Esophagus mucosa (tissue), 1 donor: ENCODE measurements around the gene CNTN4. TPM values are rescaled to one million over a fixed set of nuclear protein-coding genes. Genes with fewer than 3 reads are reported as not detected.
"Not testable (repeated sequence)": the region's sequence is repeated elsewhere in the genome, so short reads cannot be mapped to it uniquely, and the experiment has no call there.

Experiments used
- ATAC-seq: fragments of 200-7000 bp; cut with Tn5 transposase; one replicate; pipeline ENCODE4 v1.9.1; 2020
- total RNA-seq: library from RNA; stranded (reverse); gene quantifications from one replicate; pipeline ENCODE4 v1.2.4, GENCODE V29; 2023
- donor health status: DM: yes; HTN: yes; CAD: no.

CNTN4 gene
- total RNA-seq, 1 donor from 2014 or later: 0.68 TPM

DNA sequence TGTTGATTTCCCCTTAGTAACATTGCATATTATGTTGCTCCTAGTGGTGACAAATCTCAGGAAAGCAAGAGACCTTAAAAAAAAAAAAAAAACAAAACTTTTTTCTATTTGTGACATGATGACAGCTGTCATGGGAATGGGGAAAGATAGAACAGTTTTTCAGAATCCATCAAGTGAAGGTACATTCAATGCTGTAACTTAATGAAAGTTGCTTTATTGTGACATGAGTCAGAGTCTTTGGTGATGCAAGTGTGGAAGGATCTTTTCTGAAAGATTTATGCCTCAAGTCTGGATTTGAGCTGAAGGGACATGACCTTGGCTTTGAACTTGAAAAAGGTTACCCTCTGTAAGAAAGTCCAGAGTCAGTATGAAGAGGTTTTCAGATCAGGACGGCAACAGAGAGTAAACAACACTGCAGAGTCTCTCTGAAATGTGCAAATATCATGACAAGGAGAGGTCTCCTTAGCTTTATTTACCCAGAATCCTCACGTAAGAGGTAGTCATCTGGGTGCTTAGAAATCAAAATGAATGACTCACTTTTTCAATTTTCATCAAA lies 424.7 kb downstream of the CNTN4 start:
- ATAC-seq: no peak

DNA sequence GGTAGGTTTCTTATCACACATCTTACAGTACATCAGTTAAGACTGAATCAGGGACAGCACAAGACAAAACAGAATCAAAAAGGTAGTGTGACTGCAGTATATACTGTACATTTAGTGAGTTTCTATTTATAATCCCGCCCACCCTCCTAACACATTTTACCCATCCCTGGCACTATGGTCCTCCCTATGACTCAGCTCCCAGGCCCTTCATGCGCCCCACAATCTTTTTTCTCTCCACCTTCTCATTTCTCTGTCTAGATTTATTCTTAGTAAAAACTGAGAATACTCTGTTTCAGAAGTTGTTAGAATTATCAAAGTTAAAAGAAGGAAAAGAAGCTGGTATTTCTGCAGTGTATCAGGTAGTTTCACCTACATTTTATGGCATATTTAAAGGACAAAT lies 427.3 kb downstream of the CNTN4 start:
- ATAC-seq: no peak

DNA sequence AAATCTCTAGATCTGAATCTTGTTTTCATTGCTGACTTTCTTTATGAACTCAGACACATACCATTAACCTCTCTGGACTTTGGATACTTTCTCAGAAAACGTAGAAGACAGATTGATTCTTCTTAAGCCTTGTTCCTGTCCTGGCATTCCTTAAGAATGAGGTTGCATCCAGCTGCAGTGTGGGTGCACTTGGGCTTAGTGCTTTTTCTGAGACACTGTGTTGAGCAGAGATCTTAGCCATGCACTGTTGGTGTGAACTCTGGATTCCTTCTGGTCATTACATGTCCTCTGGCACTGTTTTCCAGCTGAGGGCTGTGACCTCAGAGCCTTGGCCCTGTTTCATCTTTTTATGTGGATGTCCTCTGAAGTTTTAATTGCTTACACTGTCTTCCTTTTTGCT lies 428.3 kb downstream of the CNTN4 start:
- ATAC-seq: no peak

DNA sequence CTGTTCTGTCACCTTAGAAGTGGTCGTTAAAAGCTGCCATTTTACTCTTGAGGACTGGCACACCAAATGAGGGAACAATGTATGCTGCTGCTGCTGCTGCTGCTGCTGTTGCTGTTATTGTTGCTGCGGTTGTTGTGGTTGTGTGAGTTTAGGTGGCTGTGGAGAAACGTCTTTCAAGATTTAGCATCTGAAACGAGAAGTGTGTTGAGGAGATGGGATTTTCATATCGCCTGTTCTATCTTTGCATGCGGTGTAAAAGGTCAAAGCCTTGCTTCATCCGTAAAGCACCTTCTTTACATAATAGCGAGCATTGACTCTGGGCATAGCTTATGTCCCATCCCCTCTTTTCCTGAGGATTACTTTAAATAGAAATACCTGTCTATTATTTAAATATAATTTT lies 428.7 kb downstream of the CNTN4 start:
- ATAC-seq: not testable (repeated sequence)

DNA sequence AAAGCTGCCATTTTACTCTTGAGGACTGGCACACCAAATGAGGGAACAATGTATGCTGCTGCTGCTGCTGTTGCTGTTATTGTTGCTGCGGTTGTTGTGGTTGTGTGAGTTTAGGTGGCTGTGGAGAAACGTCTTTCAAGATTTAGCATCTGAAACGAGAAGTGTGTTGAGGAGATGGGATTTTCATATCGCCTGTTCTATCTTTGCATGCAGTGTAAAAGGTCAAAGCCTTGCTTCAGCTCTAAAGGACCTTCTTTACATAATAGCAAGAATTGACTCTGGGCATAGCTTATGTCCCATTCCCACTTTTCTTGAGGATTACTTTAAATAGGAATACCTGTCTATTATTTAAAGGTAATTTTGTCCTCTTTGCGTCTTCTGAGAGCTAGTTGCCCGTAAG lies 436.1 kb downstream of the CNTN4 start:
- ATAC-seq: not testable (repeated sequence)

DNA sequence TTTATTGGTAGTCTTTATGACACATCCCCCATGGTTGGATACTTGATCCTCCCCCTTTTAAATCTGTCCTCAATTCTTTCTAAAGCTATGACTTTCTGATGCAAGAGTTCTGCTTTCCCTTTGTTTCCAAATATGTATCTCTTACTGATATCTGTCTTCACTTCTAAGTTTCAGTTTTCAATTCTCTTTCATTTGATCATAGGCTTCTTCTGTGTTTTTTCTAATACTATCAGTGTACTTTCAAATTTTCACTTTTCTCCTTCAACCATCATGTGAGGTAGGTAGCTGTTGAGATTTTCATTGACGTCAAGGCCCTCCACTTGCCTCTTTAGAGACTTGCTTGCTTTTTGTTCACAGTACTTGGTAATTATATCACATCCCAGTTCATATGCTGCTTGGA lies 436.5 kb downstream of the CNTN4 start:
- no peak for ATAC-seq

DNA sequence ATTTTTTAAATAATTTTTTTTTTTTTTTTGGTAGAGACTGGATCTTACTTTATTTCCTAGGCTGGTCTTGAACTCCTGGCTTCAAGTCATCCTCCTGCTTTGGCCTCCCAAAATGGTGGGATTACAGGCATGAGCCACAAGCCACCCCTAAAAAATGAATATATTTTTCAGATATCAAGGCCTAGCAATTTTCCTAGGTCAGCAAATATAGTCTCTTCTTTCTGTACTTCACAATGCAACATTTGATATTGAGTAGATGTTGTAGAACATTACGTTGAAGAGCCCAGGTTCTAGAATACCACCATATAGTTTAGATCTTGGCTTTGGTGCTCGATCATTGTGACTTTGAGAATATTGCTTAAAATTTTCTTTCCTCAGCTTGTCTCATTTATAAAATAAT lies 437.9 kb downstream of the CNTN4 start:
- no peak for ATAC-seq

DNA sequence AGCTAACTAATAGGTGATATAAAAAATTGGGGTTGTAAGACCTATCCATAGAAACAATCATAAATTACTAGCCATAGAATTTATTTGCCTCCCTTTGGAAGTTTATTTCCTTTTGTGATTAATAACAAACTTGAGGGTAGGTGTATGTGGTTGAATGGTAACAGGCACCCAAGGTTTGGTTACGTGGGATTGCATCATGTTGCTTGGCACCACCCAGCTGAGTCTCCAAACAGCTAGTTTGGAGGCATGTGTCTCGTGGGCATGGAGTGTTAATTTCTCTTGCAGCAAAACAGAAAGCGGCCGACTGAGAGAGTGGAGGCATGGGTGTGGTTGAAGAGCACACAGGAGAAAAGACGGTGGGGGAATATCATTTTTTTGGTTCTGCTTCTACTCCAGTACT lies 441.4 kb downstream of the CNTN4 start:
- no peak for ATAC-seq

DNA sequence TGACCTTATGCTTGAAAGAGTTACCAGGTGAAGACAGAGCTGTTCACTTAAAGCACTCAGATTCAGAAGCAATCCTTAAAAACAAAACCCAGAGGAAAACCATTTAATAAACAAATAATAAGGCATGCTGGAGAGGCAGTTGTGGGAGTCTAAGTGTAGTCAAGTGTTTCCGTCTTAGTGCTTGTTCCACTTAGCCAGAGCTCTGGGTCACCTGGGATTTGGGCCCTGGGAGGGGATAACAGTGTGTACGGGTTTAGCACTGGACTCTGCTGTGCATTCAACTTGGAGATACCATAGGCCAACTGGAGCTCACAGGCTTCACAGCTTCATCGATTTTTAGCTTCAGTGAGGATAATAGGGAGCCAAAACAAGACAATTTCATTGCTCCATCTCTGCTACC lies 444.6 kb downstream of the CNTN4 start:
- ATAC-seq: no peak

DNA sequence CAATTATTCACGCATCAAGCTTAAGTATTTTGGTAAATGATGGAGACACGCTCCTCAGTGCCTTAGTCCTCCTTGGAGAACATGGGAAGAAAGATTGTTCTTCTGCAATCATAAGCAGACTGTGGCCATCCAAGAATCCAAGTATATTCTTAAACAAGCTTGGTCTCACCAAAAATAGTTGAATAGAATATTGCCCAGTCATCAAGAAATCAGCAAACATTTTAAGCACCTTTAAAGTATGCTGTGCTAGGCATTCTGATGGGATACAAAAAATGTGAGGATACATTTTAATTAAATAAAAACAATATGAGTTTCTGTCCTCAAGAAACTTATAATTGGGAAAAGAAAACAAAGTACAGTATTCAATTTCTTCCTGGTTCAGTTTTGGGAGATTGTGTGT lies 445.5 kb downstream of the CNTN4 start:
- no peak for ATAC-seq

DNA sequence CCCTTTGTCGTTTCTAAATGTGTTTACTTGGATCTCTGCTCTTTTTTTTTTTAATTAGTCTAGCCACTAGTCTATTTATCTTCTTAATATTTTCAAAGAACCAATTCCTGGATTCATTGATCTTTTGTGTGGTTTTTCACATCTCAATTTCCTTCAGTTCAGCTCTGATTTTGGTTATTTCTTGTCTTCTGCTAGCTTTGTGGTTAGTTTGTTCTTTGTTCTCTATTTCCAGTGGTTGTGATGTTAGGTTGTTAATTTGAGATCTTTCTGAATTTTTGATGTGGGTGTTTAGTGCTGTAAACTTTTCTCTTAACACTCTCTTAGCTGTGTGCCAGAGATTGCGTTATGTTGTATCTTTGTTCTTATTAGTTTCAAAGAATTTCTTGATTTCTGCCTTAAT lies 446.1 kb downstream of the CNTN4 start:
- no peak for ATAC-seq

DNA sequence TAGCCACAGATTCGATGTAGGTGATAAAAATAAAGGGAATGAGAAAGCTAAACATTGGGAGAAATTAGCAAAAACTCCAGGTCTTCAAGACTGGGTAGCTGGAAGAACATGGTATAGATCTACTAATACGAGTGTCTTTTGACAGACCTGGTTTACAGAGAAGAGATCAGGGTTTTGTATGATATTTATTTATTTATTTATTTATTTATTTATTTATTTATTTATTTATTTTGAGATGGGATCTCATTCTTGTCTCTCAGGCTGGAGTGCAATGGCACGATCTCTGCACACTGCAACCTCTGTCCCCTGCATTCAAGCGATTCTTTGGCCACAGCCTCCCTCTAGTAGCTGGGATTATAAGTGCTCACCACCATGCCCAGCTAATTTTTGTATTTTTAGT lies 448.4 kb downstream of the CNTN4 start:
- no peak for ATAC-seq

DNA sequence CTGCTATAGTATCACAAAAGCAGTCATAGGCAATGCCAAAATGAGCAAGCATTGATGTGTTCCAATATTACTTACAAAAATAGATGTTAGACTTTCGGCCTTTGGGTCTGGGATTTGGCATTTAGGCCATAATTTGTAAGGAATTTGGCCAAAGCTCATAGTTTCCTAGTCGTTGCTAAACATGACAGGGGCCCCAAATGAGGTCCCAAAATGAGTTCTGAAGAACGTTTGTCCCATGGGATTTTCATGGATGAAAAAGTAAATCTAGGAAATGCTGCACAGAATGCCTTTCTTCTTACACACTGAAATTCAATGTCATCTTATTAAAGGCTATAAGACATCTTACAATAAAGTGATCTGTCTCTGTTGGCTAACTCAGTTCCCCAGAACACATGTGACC lies 456.0 kb downstream of the CNTN4 start:
- no peak for ATAC-seq

DNA sequence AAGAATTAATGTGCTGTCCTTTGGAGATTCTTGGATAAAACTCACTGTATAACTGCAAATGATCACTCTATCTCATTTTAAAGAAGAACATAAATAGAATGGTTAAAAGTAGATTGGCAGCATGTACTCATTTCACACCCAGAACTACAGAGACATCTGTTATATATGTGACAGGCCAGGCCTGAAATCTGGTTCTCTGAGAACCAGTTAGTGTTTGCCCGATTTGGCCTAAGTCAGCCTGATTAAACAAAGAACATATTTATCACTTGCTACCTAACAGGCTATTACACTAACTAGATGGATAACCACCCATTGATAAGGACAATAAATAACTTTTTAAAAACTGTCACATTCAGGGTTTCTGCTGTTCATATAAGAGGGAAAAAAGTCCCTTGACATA lies 460.1 kb downstream of the CNTN4 start:
- no peak for ATAC-seq

DNA sequence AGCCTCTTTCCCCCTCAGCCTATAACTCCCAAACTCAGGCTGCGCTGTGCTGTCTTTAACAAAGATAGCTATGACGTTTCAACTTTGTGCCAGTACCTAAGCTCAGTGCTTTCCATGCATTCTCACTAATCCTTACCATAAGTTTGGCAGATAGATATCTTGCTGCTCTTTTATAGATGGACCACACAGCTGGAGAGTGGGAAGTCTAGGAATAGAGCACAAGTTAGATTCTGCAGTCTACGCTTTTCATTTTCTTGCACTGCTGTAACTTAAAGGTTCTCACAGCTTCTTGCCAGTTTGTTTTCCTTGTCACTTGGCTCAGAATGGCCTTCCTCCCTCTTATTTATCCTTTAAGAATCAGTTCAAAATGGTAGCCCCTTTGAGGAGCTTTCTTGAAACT lies 468.8 kb downstream of the CNTN4 start:
- no peak for ATAC-seq

DNA sequence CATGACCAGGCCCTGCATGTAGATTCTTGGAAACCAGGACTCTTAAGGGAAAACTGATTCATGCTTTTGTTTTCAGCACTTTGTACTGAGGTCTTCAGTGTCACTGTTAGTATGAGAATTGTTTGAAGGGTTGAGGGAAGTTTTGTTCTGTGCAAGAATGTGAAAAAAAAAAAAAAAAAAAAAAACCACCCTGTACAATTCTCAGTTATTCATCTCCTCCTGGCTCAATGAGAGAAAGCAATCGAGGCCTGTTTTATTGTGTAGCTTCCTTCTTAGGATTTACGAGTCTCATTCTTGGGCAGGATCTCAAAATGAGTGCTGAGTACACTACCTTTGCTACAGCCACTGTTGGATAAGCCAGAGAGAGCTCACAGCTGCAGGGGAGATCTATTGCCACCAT lies 469.5 kb downstream of the CNTN4 start:
- no peak for ATAC-seq

DNA sequence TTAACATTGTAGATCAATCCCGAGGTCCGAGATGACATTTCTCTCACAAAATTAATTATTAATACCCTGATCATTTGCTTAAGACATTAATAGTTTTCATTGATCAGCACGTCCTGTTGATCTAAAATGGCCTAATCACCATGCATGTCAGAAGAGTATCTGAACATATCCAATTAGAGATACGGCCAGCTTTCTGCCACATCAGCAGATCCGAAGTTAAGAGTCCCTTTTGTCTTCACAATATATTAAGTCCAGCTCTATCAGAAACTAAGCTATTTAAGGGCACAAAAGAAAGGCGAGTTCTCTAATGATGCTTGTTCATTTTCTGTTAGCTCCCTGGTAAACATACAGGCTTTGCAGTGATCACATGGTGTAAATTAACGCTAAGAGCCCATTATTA lies 470.3 kb downstream of the CNTN4 start:
- no peak for ATAC-seq

DNA sequence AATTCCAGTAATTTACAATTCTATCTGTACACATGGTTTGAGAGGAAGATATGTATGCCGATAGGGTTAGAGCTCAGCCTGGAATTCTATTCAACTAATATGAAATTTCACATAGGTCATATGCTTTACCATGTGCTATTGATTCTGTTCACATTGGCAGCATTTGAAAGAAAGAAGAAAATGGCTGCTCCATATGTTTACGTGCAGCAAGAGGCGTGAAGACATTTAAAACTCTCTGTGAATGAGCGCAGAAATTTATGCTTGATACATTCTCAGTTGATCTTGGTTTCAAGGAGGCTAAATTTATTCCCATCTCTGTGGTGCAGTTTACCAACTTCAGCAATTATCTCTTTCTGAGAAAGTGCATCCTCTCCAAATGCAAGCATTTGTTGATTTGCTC lies 478.9 kb downstream of the CNTN4 start:
- ATAC-seq: no peak

DNA sequence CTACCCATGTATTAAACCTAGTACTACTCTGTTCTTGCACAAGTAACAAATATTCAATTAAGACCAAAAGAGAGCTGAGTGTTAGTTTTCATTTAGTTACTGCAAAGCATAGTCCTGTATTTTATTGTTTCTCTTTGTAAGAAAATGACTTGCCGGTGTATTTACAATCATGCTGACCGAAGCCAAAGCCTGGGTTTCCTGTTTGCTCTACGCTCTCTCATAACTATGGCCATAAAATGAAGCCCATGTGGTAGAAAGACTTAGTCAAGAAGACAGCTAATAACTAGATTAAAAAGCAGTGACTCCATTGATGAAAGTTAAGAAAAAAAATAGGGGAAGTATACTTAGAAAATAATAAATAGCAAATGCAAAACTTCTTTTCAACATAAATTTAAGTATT lies 479.9 kb downstream of the CNTN4 start:
- ATAC-seq: no peak

DNA sequence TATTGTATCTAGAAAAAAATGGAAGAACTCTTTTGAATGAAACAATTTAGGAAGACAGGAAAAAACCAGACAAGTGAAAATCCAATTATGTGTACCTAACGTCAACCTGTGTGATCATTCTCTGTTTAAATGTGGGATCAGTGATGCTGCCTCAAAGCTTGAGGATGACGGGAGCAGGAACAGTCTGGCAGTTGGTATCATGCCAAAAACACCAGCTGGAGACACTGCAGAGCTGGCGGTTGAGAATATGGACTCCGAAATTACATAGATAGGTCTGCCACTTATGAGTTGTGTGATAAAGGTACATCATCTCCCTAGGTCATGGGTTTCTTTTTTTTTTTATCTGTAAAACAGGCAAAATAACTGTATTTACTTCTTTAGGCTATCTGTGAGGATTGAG lies 480.5 kb downstream of the CNTN4 start:
- no peak for ATAC-seq

DNA sequence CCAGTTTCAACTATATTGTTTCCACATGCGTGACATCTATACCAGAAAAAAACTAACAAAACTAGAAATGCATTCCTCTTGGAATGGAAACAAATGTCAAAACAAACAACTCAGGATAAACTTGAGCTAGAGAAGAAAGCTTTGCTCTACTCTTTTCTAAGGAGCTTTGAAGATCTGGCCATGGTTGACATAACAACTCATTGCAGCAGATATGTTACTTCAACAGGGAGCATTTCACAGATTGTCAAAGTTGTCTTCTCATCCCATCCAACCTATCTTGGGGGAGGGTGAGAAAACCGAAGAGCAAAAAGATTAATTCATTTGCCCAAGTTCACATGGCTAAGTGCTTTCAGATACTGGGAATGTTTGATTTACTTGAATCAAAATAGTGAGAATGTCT lies 484.4 kb downstream of the CNTN4 start:
- no peak for ATAC-seq

DNA sequence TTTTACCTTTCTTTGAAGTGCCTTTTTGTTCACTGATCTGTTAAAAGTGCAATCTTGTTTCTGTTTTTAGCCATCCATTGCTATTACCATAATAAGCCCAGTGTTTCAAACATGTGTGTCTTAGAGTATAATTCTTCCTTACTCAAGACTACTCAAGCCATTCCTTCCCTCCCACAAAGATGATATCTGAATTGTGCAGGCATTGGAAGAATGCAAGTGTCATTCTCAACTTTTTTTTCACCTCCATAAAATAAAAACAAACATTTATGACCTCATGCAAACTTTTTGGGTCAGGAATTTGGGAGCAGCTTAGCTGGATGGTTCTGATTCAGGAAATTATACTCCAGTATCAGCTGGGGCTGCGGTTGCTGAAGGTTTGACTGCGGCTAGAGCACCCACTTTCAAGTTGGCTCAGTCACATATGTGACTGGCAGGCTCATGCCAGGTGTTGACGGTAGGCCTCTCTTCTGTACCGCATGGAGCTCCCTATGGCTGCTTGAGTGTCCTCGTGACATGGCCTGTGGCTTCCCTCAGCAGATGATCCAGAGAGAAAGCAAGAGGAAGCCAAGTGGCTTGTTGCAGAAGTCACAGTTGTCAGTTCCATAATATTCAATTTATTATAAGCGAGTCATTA lies 490.8 kb downstream of the CNTN4 start:
- no peak for ATAC-seq

DNA sequence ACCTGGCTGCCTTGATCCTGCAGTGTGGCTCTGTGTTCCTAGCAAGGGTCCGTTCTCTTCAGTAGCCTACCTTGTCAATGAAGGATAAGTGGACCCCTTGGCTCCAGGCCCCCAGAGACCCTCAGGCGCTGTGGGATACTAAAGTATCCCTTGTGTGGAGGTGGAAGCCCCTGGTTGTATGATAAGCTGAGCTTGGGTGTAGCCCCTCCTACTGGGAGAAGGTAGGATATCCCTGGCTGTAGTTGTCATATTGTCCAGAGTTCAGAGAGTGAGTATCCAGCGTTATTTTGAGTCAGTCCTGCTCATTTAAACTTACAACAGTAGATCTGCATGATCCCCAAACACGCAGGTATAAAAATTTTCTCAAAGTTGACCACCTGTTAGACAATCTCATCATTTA lies 496.8 kb downstream of the CNTN4 start:
- ATAC-seq: no peak

DNA sequence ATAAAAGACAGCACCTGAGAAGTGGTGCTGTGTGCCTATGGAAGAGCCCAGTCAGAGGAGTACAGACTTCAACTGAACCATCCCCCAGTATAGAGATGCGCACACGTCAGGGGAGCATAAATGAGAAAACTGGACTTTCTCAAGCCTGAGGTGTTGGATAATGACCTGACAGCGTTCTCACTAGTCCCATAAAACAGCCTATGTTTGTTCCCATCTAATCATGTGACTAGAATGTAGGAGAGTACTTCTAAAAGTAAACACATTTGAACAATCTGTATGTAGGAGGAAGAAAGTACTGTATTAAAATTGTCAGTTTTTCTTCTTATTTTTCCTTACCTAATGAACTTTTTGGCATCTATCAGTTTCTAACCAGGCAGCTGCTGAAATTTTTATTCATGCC lies 498.9 kb downstream of the CNTN4 start:
- no peak for ATAC-seq

DNA sequence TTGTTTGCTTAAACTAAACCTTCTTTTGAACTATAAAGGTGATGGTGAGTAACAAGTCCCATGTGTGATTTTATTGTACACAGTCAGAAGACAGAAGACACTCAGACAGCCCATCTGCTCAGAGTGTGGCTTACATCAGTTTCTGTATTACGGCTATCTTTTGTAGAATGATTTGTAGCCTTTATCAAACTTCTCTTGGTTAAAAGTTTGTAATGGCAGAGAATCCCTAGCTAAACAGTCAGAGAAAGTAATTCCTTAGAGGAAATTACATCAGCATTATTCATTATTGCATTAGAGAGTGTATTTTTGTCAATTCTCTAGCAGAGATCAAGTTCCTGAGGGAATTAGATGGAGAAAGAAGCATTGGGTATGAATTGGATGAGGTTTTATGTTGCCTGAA lies 500.8 kb downstream of the CNTN4 start:
- ATAC-seq: no peak
